HEK293T (cell line): ENCODE results near the gene NVL.

Source experiments
- ELF4 ChIP-seq: fragments of 450-650 bp; IDR thresholded peaks from 2 replicates; pipeline ENCODE4 v1.6.1; 2017; ENCODE audit warnings: antibody characterized with exemption
- FOXK2 ChIP-seq: fragments of 450-650 bp; IDR thresholded peaks from 2 replicates; pipeline ENCODE4 v1.6.1; 2016; ENCODE audit warnings: mild to moderate bottlenecking
- LEF1 ChIP-seq: fragments of 450-650 bp; IDR thresholded peaks from 2 replicates; pipeline ENCODE4 v1.6.1; 2017; ENCODE audit warnings: mild to moderate bottlenecking, borderline replicate concordance

GRCh38 chr1:224348137-224348536, 18.2 kb upstream of the NVL start:
- TF ChIP-seq FOXK2 = no peak
- no peak for TF ChIP-seq LEF1
- TF ChIP-seq ELF4 = no peak
